A549 (cell line): ENCODE measurements around the gene BCAS1. TPM values are rescaled to one million over a fixed set of nuclear protein-coding genes. Genes with fewer than 3 reads are reported as not detected.

ENCODE experiments used
- ATAC-seq, 2 experiments: fragments of 200-7000 bp in 1 of 2; fragments of >200 bp in 1 of 2; cut with Nextera tagmentation in 1 of 2; cut with Tn5 transposase in 1 of 2; 3 replicates each; pipeline versions ENCODE4 v1.8.0 to v1.9.1; 2018 to 2020; ENCODE audit warnings: mild to moderate bottlenecking in 1 of 2, moderate library complexity in 1 of 2
- CTCF ChIA-PET: fragments of 300-600 bp; sonication (Branson Sonifier 250); formaldehyde crosslinking; extraction: SDS; loops from one replicate; lab custom pipeline; 2021; ENCODE audit warnings: antibody characterized with exemption, inconsistent platforms; lab: Yijun Ruan, JAX
- POLR2A ChIA-PET: fragments of 350-600 bp; formaldehyde crosslinking; extraction: SDS; loops from one replicate; lab custom pipeline; 2021; ENCODE audit warnings: antibody characterized with exemption, inconsistent platforms; lab: Yijun Ruan, JAX
- DNase-seq, 2 experiments: peaks; one replicate each; pipeline versions ENCODE4 v3.0.0 to v3.0.0-alpha.2; 2011 to 2016; ENCODE audit warnings: low read depth in 1 of 2, low spot score in 1 of 2
- FAIRE-seq: peaks from 2 replicates; lab custom pipeline; 2011; peaks lifted over from hg19 to GRCh38; lab: Jason Lieb, UNC
- H3K27ac ChIP-seq, 2 experiments: fragments of >200 bp; sonication (Bioruptor Twin); formaldehyde crosslinking; 3 replicates each; pipeline ENCODE4 v1.5.1; 2016 to 2017
- H3K4me1 ChIP-seq: fragments of >200 bp; sonication (Bioruptor Twin); formaldehyde crosslinking; 3 replicates; pipeline ENCODE4 v1.6.1; 2016
- H3K4me2 ChIP-seq: fragments of >200 bp; sonication (Bioruptor Twin); formaldehyde crosslinking; 3 replicates; pipeline ENCODE4 v1.6.1; 2016
- H3K4me3 ChIP-seq: fragments of >200 bp; sonication (Bioruptor Twin); formaldehyde crosslinking; 3 replicates; pipeline ENCODE4 v1.5.1; 2016
- H3K9me3 ChIP-seq: fragments of >200 bp; sonication (Bioruptor Twin); formaldehyde crosslinking; 3 replicates; pipeline ENCODE4 v1.6.1; 2016
- BCL3 ChIP-seq: fragments of >200 bp; sonication (Bioruptor Twin); formaldehyde crosslinking; IDR thresholded peaks from 3 replicates; pipeline ENCODE4 v1.6.1; 2016
- CBX8 ChIP-seq: fragments of 200-600 bp; sonication (generic); IDR thresholded peaks from 2 replicates; pipeline ENCODE4 v1.6.1; 2016
- CHD2 ChIP-seq: fragments of 150-350 bp; IDR thresholded peaks from 2 replicates; pipeline ENCODE4 v1.6.1; 2014; ENCODE audit warnings: low read length; ENCODE audit not compliant: partially characterized antibody
- CHD4 ChIP-seq: fragments of 200-600 bp; sonication (generic); IDR thresholded peaks from 2 replicates; pipeline ENCODE4 v1.6.1; 2016; ENCODE audit warnings: antibody characterized with exemption, mild to moderate bottlenecking, borderline replicate concordance
- EHMT2 ChIP-seq: fragments of 200-600 bp; sonication (generic); IDR thresholded peaks from 2 replicates; pipeline ENCODE4 v1.6.1; 2016; ENCODE audit warnings: antibody characterized with exemption, low read depth, mild to moderate bottlenecking, moderate library complexity
- ELK1 ChIP-seq: fragments of 150-350 bp; IDR thresholded peaks from 2 replicates; pipeline ENCODE4 v1.6.1; 2014; ENCODE audit warnings: low read depth, mild to moderate bottlenecking, low read length
- FOXS1 ChIP-seq: fragments of 250-450 bp; sonication (Bioruptor Pico); IDR thresholded peaks from 2 replicates; pipeline ENCODE4 v1.5.0; 2020; ENCODE audit warnings: mild to moderate bottlenecking, moderate library complexity
- HDAC2 ChIP-seq: fragments of 200-600 bp; sonication (generic); IDR thresholded peaks from 2 replicates; pipeline ENCODE4 v1.6.1; 2016
- HEYL ChIP-seq: fragments of 250-450 bp; sonication (Bioruptor Pico); IDR thresholded peaks from 2 replicates; pipeline ENCODE4 v1.8.0; 2021; ENCODE audit warnings: mild to moderate bottlenecking, moderate library complexity
- HMGXB4 ChIP-seq: fragments of 250-450 bp; sonication (Bioruptor Pico); IDR thresholded peaks from 2 replicates; pipeline ENCODE4 v1.5.0; 2021; ENCODE audit warnings: mild to moderate bottlenecking, moderate library complexity, borderline replicate concordance
- HOXA7 ChIP-seq: fragments of 250-450 bp; sonication (Bioruptor Pico); IDR thresholded peaks from 2 replicates; pipeline ENCODE4 v1.5.0; 2020; ENCODE audit warnings: mild to moderate bottlenecking, moderate library complexity
- JUN ChIP-seq, 2 experiments: fragments of >200 bp; sonication (Bioruptor Twin); formaldehyde crosslinking; IDR thresholded peaks; 2 replicates in 1 of 2; 3 replicates in 1 of 2; pipeline ENCODE4 v1.6.1; 2016 to 2017
- MAX ChIP-seq: IDR thresholded peaks from 2 replicates; pipeline ENCODE4 v1.6.1; 2012
- NFE2L2 ChIP-seq: fragments of 150-350 bp; conservative IDR thresholded peaks from 2 replicates; pipeline ENCODE4 v1.6.1; 2014; ENCODE audit warnings: low read length
- NR3C1 ChIP-seq: fragments of >200 bp; sonication (Bioruptor Twin); formaldehyde crosslinking; IDR thresholded peaks from 3 replicates; pipeline ENCODE4 v1.6.1; 2017
- PHF8 ChIP-seq: fragments of 200-600 bp; sonication (generic); IDR thresholded peaks from 2 replicates; pipeline ENCODE4 v1.6.1; 2016; ENCODE audit warnings: low read depth, mild to moderate bottlenecking, antibody characterized with exemption, moderate library complexity, borderline replicate concordance
- POLR2A ChIP-seq: IDR thresholded peaks from 2 replicates; pipeline ENCODE4 v1.6.1; 2012; ENCODE audit warnings: mild to moderate bottlenecking, low read length
- RCOR1 ChIP-seq: fragments of 150-350 bp; IDR thresholded peaks from 2 replicates; pipeline ENCODE4 v1.6.1; 2014; ENCODE audit warnings: antibody characterized with exemption, low read length, low read depth
- REST ChIP-seq: fragments of 200-600 bp; sonication (generic); IDR thresholded peaks from 2 replicates; pipeline ENCODE4 v1.6.1; 2016; ENCODE audit warnings: antibody characterized with exemption, mild to moderate bottlenecking, moderate library complexity
- RFX5 ChIP-seq: fragments of 450-650 bp; IDR thresholded peaks from 2 replicates; pipeline ENCODE4 v1.7.1; 2014; ENCODE audit warnings: antibody characterized with exemption, mild to moderate bottlenecking, moderate library complexity
- TP53 ChIP-seq: fragments of 250-450 bp; sonication (Bioruptor Pico); IDR thresholded peaks from 2 replicates; pipeline ENCODE4 v1.5.0; 2021; ENCODE audit warnings: mild to moderate bottlenecking, moderate library complexity
- ZSCAN20 ChIP-seq: fragments of 250-450 bp; sonication (Bioruptor Pico); IDR thresholded peaks from 2 replicates; pipeline ENCODE4 v1.8.0; 2022; ENCODE audit warnings: mild to moderate bottlenecking, moderate library complexity
- WGBS: methylation state at CpG from one replicate; pipeline ENCODE4 v1.1.6; 2017; ENCODE audit errors: missing lambda C conversion rate; 5-methylcytosine and 5-hydroxymethylcytosine counted together
- polyA plus RNA-seq, 4 experiments: library from polyadenylated mRNA; depleted of rRNA in 3 of 4; stranded (reverse); fragments of >200 nt; fragmentation: RNase III in 1 of 4; extraction: RNeasy Plus Mini Kit Qiagen cat#74134 plus additional on column Dnase treatment in 1 of 4; gene quantifications; 2 replicates in 3 of 4; 3 replicates in 1 of 4; pipeline ENCODE4 v1.2.3, GENCODE V29; 2011 to 2017
- TF ChIP-seq, protein P1 (sequence below): fragments of 450-650 bp; IDR thresholded peaks from 2 replicates; pipeline ENCODE4 v1.6.1; 2014; ENCODE audit warnings: antibody characterized with exemption
- TF ChIP-seq, protein P2 (sequence below): fragments of 250-450 bp; sonication (Bioruptor Pico); IDR thresholded peaks from 2 replicates; pipeline ENCODE4 v1.5.0; 2020; ENCODE audit warnings: low read depth, mild to moderate bottlenecking, moderate library complexity

The BCAS1 gene
- polyA plus RNA-seq, 2 of the 4 experiments (the other 2 are of a cell fraction): 1.4 to 3.9 TPM

DNA sequence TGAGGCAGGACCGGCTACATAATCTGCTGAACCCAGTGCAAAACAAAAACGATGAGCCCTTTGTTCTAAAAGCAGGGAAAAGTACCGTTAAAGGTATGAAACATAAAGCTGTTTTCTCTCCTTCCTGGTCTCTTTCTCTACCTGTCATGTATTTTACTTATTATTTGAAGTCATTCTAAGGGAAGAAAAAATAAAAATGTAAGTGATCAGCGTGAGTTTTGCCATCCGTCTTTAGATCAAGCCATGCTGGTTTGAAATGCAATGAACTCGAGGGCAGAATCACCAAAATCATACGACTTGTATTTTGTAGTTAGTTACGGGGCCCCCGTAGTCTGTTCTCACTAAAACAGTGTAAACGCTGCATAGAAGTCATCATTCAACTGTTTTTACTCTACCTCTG, 2.9 kb upstream of the BCAS1 start:
- POLR2A ChIA-PET: no interaction called here
- no peaks in the 10 kb centered on the region for H3K9me3 ChIP-seq
- no peak overlapping the region for H3K27ac ChIP-seq
- no peak overlapping the region for H3K4me3 ChIP-seq
- no peak for TF ChIP-seq RCOR1
- TF ChIP-seq NR3C1: no peak
- TF ChIP-seq JUN (IDR thresholded peaks at IDR 0.05): no peak
- no peak for TF ChIP-seq HEYL (CRISPR knock-in tag)
- no peak for TF ChIP-seq ZSCAN20 (CRISPR knock-in tag)
- TF ChIP-seq ELK1: no peak
- TF ChIP-seq MAX: no peak
- TF ChIP-seq TP53 (CRISPR knock-in tag): no peak
- no peak for TF ChIP-seq BCL3
- no peak for TF ChIP-seq HMGXB4
- no peak for TF ChIP-seq RFX5
- TF ChIP-seq FOXS1: no peak
- DNase-seq (no peak), FAIRE-seq (no peak), ATAC-seq (no peak)
- H3K4me1 ChIP-seq: peaks cover 24% of the 10 kb centered on the region
- H3K4me2 ChIP-seq: no peak overlapping the region
- 85% methylated on average over 10 of the region's 10 CpGs for WGBS
- CTCF ChIA-PET: interaction anchor here (0.6 to 2.0 kb wide), 3 partner anchors 10 to 127 kb away, joined by 3 to 10 read pairs (median 3); no protein-coding TSS in a partner anchor

- POLR2A ChIA-PET: no interaction called here
- DNase-seq (no peak), FAIRE-seq (no peak), ATAC-seq (no peak)
- WGBS: 71% methylated on average over 9 of the region's 9 CpGs
- Histone ChIP-seq H3K4me1 (peaks cover 52% of the 10 kb centered on the region), H3K4me2 (peak overlapping the region; percentile 66), H3K4me3 (no peak overlapping the region), H3K27ac (peak overlapping the region; percentile 74 to 86; a peak in 5 of 6 replicates), H3K9me3 (no peaks in the 10 kb centered on the region)
- CTCF ChIA-PET: interaction anchor here (0.5 to 1.5 kb wide), 7 partner anchors 14 to 491 kb away, joined by 3 to 8 read pairs (median 4); no protein-coding TSS in a partner anchor
- TF ChIP-seq REST: no peak
- no peak for TF ChIP-seq PHF8
- TF ChIP-seq JUN (IDR thresholded peaks at IDR 0.05): no peak
- no peak for TF ChIP-seq NR3C1
- TF ChIP-seq EHMT2: no peak
- no peak for TF ChIP-seq HOXA7 (CRISPR knock-in tag)
- TF ChIP-seq HDAC2: no peak
- TF ChIP-seq, protein P1, sequence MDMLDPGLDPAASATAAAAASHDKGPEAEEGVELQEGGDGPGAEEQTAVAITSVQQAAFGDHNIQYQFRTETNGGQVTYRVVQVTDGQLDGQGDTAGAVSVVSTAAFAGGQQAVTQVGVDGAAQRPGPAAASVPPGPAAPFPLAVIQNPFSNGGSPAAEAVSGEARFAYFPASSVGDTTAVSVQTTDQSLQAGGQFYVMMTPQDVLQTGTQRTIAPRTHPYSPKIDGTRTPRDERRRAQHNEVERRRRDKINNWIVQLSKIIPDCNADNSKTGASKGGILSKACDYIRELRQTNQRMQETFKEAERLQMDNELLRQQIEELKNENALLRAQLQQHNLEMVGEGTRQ: no peak
- no peak for TF ChIP-seq HMGXB4
- no peak for TF ChIP-seq BCL3
- no peak for TF ChIP-seq CBX8
- TF ChIP-seq, protein P2, sequence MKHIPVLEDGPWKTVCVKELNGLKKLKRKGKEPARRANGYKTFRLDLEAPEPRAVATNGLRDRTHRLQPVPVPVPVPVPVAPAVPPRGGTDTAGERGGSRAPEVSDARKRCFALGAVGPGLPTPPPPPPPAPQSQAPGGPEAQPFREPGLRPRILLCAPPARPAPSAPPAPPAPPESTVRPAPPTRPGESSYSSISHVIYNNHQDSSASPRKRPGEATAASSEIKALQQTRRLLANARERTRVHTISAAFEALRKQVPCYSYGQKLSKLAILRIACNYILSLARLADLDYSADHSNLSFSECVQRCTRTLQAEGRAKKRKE (CRISPR knock-in tag): no peak
- no peak for TF ChIP-seq CHD4
- no peak for TF ChIP-seq POLR2A
- TF ChIP-seq CHD2: no peak
- TF ChIP-seq NFE2L2: no peak
Observed at GRCh38 chr20:54069501-54069971, 858 bp downstream of the BCAS1 start.
